Calu3 (cell line): Measurements from ENCODE around the gene TACSTD2. TPM values are rescaled to one million over a fixed set of nuclear protein-coding genes. Genes with fewer than 3 reads are reported as not detected.
A peak's percentile ranks its signal among the peaks of the same experiment; 100 is the strongest.
"Not testable (repeated sequence)": the region's sequence is repeated elsewhere in the genome, so short reads cannot be mapped to it uniquely, and the experiment has no call there.

Source experiments
- BruUV-seq: library from RNA; stranded (reverse); fragments of 400-500 nt; replicated peaks from 2 replicates; lab custom pipeline; 2021; lab: Mats Ljungman, UMichigan
- CTCF ChIA-PET: fragments of 300-600 bp; sonication (Branson Sonifier 250); formaldehyde crosslinking; loops from one replicate; lab custom pipeline; 2022; ENCODE audit warnings: antibody characterized with exemption; lab: Charles Lee
- DNase-seq: peaks from one replicate; pipeline ENCODE4 v3.0.0; 2022
- H3K27ac Mint-ChIP-seq: one replicate; pipeline ENCODE4 v1.8.0; 2022; ENCODE audit warnings: mixed read lengths; ENCODE audit not compliant: unreplicated experiment
- H3K27me3 Mint-ChIP-seq: one replicate; pipeline ENCODE4 v1.8.0; 2022; ENCODE audit warnings: mixed read lengths; ENCODE audit not compliant: unreplicated experiment
- H3K36me3 Mint-ChIP-seq: one replicate; pipeline ENCODE4 v1.8.0; 2022; ENCODE audit warnings: mild to moderate bottlenecking, moderate library complexity, mixed read lengths; ENCODE audit not compliant: insufficient read depth, unreplicated experiment
- H3K4me1 Mint-ChIP-seq: one replicate; pipeline ENCODE4 v1.8.0; 2022; ENCODE audit warnings: mild to moderate bottlenecking, low read depth, mixed read lengths; ENCODE audit not compliant: unreplicated experiment
- H3K4me3 Mint-ChIP-seq: one replicate; pipeline ENCODE4 v1.8.0; 2022; ENCODE audit warnings: mild to moderate bottlenecking, low read depth, moderate library complexity, mixed read lengths; ENCODE audit not compliant: unreplicated experiment
- H3K9me3 Mint-ChIP-seq: one replicate; pipeline ENCODE4 v1.8.0; 2022; ENCODE audit warnings: low read depth, mixed read lengths; ENCODE audit not compliant: unreplicated experiment
- intact Hi-C: fragments of 100-400 bp; cut with micrococcal nuclease; formaldehyde crosslinking; loops from one replicate; pipeline ENCODE4 v1.10.0; 2022; ENCODE audit not compliant: unreplicated experiment
- total RNA-seq: library from RNA; stranded (reverse); gene quantifications from 2 replicates; pipeline ENCODE4 v1.2.3, GENCODE V29; 2022
- TF ChIP-seq, protein P1 (sequence below): fragments of 200-600 bp; IDR thresholded peaks from one replicate; pipeline ENCODE4 v1.8.0; 2022; ENCODE audit warnings: antibody characterized with exemption; ENCODE audit not compliant: unreplicated experiment

TACSTD2 gene
- total RNA-seq, 1 experiment from 2014 or later = 293 TPM

DNA sequence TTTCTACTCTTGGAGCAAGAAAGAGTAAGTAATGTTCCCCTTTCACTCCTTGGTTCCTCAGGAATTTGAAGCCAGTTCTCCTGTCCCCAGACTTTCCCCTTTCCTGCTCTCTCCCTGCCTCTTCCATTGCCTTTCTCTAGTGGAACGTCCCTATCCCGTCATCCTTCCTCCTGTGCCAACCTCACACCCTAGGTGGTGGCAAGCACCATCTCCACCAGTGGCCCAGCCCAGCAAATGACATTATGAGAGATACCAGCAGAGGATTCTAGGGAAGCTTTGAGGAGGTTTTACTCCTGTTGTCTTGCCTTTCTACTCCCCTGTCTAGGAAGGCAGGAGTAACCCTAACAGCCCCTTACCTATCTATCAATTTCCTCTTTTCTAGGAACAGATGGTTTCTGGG lies 8.1 kb upstream of the TACSTD2 start:
- Mint-ChIP-seq H3K36me3 (peaks cover 9% of the 10 kb centered on the region), H3K27ac (peak overlapping the region; percentile 97), H3K4me3 (no peak overlapping the region), H3K9me3 (no peaks in the 10 kb centered on the region), H3K27me3 (no peaks in the 10 kb centered on the region), H3K4me1 (peaks cover 43% of the 10 kb centered on the region)
- TF ChIP-seq, protein P1, sequence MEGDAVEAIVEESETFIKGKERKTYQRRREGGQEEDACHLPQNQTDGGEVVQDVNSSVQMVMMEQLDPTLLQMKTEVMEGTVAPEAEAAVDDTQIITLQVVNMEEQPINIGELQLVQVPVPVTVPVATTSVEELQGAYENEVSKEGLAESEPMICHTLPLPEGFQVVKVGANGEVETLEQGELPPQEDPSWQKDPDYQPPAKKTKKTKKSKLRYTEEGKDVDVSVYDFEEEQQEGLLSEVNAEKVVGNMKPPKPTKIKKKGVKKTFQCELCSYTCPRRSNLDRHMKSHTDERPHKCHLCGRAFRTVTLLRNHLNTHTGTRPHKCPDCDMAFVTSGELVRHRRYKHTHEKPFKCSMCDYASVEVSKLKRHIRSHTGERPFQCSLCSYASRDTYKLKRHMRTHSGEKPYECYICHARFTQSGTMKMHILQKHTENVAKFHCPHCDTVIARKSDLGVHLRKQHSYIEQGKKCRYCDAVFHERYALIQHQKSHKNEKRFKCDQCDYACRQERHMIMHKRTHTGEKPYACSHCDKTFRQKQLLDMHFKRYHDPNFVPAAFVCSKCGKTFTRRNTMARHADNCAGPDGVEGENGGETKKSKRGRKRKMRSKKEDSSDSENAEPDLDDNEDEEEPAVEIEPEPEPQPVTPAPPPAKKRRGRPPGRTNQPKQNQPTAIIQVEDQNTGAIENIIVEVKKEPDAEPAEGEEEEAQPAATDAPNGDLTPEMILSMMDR = no peak
- CTCF ChIA-PET = interaction anchor here (0.8 to 2.3 kb wide), 3 partner anchors 11 to 67 kb away, joined by 3 to 7 read pairs (median 3); no protein-coding TSS in a partner anchor
- intact Hi-C loops = loop anchor here (2.0 kb wide), 1 partner anchor 68 kb away; no protein-coding TSS in a partner anchor
- DNase-seq = no peak
- BruUV-seq = no TSS peak

DNA sequence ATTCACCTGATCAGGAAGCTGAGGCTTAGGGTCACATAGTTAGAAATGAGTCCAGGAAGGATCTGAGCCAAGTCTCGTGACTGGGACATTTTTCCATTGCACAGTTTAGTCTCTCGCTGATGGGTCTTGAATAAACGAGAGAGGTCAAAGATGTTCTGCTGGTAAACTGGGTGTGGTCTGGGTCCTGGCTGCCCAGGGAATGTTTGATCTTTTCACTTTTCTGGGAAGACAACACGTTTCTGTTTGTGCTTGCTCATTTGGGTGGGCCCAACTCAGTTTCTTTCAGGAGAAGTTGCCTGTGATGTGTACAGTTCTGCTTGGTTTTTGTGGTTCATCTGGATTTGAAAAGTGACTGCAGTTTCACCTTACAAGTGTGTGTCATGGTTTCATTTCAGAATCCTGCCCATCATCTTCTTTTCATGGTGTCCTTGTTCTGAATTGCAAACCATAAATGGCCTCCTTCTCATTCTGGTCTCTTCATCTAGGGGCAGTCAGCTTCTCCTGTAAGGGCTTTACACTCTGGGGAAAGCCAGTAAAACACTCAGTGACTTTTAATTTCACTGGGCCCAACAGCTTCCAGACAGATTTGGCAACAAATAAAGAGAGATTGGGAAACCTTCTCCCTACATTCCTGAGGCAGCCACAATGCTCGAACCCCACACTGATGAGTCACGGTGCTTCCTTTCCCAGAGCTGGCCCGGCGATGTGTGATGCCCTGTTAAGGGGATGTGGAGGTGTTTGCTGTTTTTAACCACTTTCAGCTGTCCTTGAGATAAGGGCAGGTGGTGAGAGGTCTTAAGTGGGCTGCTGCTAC lies 7.2 kb upstream of the TACSTD2 start:
- CTCF ChIA-PET = interaction anchor here (0.8 to 2.3 kb wide), 4 partner anchors 12 to 68 kb away, joined by 3 to 7 read pairs (median 3); no protein-coding TSS in a partner anchor
- H3K27ac Mint-ChIP-seq = peak overlapping the region; percentile 97
- peak; percentile 76 for DNase-seq

DNA sequence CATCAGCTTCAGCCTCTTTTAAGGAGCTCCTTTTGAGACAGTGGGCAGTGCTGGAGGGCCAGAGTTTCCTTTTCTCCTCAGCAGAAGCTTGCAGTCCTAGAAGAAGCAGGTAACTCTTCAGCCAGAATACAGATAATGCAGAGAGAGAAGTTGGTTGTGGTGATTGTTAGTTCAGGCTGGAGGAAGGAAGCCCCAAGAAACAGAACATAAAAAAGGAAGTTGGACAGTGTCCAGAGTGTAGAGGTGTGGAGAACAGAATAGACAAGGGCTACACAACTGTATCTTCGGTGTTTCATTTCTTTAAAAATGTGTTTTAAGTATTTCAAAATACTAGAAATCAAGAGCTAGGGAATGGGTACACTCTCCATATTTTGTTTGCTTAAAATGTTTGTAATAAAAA lies 6.4 kb upstream of the TACSTD2 start:
- H3K27ac Mint-ChIP-seq = peak overlapping the region; percentile 97
- H3K36me3 Mint-ChIP-seq = peaks cover 15% of the 10 kb centered on the region
- peaks cover 54% of the 10 kb centered on the region for H3K4me1 Mint-ChIP-seq
- TF ChIP-seq, protein P1 = no peak
- BruUV-seq = no TSS peak
- CTCF ChIA-PET = interaction anchor here (1.0 to 2.3 kb wide), 2 partner anchors 28 to 69 kb away, joined by 3 to 7 read pairs; no protein-coding TSS in a partner anchor
- intact Hi-C loops = no loop called here
- no peaks in the 10 kb centered on the region for H3K27me3 Mint-ChIP-seq
- H3K4me3 Mint-ChIP-seq = peak overlapping the region; percentile 64
- no peak for DNase-seq
- H3K9me3 Mint-ChIP-seq = no peaks in the 10 kb centered on the region

More for the DNA sequence above, 7.2 kb upstream of the TACSTD2 start:
- BruUV-seq = no TSS peak
- H3K36me3 Mint-ChIP-seq = peaks cover 10% of the 10 kb centered on the region
- H3K4me1 Mint-ChIP-seq = peaks cover 50% of the 10 kb centered on the region
- TF ChIP-seq, protein P1 = no peak
- no peaks in the 10 kb centered on the region for H3K27me3 Mint-ChIP-seq
- no peaks in the 10 kb centered on the region for H3K9me3 Mint-ChIP-seq
- H3K4me3 Mint-ChIP-seq = peak overlapping the region; percentile 64
- intact Hi-C loops = loop anchor here (2.0 kb wide), 1 partner anchor 69 kb away; no protein-coding TSS in a partner anchor

DNA sequence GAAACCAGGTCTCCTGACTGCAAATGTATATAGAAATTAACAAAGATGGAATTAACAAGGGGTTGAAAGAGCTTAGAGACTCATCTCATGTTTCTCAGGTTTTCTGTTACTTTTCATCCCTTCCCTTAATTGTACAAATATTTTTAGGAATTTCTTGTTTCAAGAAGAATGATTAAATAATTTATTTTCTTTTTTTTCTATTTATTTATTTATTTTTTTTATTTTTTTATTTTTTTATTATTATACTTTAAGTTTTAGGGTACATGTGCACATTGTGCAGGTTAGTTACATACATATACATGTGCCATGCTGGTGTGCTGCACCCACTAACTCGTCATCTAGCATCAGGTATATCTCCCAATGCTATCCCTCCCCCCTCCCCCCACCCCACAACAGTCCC lies 5.1 kb upstream of the TACSTD2 start:
- not testable (repeated sequence) for BruUV-seq

More for the DNA sequence above, 5.1 kb upstream of the TACSTD2 start:
- H3K27ac Mint-ChIP-seq, H3K4me3 Mint-ChIP-seq, H3K9me3 Mint-ChIP-seq, CTCF ChIA-PET, H3K27me3 Mint-ChIP-seq, DNase-seq, intact Hi-C loops: not testable (repeated sequence)
- Mint-ChIP-seq H3K4me1 (peaks cover 67% of the 10 kb centered on the region), H3K36me3 (peaks cover 26% of the 10 kb centered on the region)
